ENCODE measurements around the gene ATP6V0C. TPM values are rescaled to one million over a fixed set of nuclear protein-coding genes. Genes with fewer than 3 reads are reported as not detected.

The ATP6V0C gene
- total RNA-seq, 1 donor from 2014 or later = 10.6 TPM

DNA sequence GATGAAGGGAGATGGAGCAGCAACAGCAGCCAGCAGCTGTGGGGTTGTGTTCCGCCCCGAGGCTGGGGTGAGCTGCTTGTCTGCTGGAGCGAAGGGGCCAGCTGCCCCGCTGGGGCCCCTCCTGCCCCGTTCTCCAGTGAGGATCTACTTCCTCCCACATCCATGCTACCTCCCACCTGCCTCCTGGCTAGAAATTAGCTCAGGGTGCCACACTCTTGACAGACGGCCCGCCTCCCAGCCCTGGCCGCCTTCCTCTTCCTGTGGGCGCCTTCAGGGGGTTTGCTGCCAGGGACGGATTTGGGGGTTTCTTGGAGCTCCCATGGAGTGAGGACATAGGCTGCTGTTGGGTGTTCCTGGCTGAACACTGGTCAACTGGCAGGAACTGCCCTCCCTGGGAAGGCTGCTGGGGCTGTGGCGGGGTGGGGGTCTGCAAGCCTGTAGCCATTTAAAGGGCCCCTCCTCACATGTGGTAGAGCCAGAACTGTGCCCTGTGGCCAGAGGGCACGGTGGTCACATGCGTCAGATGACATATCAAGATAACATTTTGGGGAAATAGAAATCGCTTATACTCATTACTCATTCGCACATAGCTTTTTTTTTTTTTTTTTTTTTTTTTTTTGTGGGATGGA, 25.7 kb upstream of the ATP6V0C start:
- DNase-seq (ENCODE audit: low spot score in 2 of 2) = no peak
- no peak for FAIRE-seq

DNA sequence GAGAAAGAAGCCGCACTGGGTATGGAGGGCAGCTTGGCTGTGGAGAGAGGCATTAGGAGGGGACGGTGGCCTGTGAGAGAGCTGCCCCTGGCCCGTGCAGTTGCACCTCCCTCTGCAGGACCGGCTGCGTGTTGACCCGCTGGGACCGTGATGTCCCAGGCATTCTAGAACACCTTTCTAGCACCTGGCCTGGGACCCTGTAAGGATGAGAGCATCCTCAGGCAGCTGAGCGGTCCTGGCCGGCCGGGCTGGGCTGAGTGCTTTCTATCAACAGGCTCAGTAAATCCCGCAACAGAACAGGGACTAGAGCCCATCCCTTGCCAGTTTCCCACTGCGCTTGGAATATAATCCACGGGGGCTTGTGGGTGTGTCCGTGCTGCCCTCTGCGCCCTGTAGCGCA, 24.2 kb upstream of the ATP6V0C start:
- FAIRE-seq (no peak), DNase-seq (ENCODE audit: low spot score in 2 of 2) (no peak)

DNA sequence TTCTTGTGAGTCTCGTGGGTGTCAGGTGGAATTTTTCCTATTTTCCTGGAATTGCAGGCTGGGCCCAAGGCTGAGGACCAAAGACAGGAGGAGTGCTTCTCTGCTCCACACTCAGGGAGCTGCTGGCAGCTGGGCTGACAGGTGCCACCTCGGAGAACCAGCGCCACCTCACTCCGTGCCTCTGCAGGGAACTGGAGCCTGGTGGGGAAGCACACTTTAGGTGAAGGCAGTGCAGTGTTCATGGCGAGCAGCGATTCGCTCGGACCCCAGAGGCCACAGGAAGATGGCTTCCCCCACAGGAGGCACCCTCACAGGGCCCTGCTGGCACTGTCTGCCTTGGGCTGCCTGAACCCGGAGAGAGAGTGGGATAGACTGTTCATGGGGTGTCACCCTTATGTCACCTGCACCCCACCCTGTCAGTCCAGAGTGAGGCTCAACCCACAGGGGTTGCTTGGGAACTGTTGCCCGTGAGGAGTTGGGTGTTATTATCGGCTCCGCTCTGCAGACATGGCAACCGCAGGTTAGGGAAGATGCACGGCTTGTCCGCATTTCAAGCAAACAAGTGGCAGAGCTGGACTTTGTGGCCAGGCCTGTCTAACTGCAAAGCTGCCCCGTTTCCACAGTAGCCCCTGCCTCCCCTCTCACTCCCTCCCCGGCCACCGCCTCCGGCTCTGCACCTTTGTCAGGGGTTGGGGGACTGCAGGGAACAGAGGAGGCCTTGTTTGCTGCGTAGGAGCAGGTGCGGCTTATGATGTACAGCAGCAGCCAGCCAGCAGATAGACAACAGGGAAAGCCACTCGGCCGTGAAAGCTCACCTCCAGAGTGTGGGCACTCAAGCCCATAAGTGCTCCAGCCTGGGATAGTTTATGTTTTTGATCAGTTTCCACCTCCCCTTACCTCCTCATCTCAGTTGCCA, 23.3 kb upstream of the ATP6V0C start:
- no peak for DNase-seq (ENCODE audit: low spot score in 2 of 2)
- FAIRE-seq = no peak

DNA sequence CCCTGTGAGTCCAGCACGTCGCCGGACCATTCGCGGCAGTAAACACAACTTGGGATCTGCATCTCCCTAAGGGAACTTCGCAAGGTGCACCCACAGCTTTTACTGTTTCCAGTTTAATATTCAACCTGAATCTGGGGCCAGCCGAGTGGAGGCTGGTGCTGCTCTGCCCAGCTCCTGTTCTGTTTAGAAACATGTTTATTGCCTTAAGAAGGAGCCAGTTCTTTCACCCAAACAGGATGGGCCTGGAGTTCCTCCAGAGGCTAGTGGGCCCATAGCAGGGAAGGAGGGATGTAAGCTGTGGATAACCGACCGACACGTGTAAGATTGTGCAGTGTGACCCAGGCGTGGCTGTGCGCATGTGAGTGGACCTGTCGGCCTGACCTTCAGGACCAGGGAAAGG, 21.5 kb upstream of the ATP6V0C start:
- DNase-seq (ENCODE audit: low spot score in 2 of 2) = no peak
- FAIRE-seq = no peak

DNA sequence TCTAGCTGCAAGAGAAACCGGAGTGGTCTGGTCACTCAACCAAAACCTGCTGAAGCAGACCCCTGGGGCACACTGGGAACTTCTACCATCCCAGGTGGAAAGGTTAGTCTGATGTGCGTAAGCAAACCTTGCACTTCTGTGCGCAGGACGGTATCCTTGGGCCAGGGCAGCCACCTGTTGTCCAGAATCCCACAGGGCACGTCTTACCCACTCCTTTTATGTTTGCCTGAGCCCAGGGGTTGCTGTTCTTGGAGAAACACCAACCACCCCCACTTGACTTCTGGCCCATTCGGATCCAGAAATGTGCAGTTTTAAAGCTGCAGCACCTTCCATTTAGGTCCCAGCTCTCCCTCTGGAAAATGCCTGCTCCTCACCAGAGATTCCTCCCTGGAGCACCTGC, 20.1 kb upstream of the ATP6V0C start:
- DNase-seq (ENCODE audit: low spot score in 2 of 2) (no peak), FAIRE-seq (no peak)

GRCh38 chr16:2494616-2495015, 19.1 kb upstream of the ATP6V0C start:
- FAIRE-seq (no peak), DNase-seq (ENCODE audit: low spot score in 2 of 2) (no peak)

DNA sequence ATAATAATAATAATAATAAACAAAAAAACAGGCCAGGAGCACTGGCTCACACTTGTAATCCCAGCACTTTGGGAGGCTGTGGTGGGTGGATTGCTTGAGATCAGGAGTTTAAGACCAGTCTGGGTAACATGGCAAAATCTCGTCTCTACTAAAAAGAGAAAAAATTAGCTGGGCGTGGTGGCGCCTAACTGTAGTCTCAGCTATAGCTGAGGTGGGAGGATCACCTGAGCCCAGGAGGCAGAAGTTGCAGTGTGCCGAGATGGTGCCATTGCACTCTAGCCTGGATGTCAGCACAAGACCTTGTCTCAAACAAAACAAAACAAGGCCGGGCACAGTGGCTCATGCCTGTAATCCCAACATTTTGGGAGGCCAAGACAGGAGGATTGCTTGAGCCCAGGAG, 18.7 kb upstream of the ATP6V0C start:
- no peak for DNase-seq (ENCODE audit: low spot score in 2 of 2)
- no peak for FAIRE-seq

GRCh38 chr16:2496223-2497115, 17.3 kb upstream of the ATP6V0C start:
- FAIRE-seq (no peak), DNase-seq (ENCODE audit: low spot score in 2 of 2) (no peak)

DNA sequence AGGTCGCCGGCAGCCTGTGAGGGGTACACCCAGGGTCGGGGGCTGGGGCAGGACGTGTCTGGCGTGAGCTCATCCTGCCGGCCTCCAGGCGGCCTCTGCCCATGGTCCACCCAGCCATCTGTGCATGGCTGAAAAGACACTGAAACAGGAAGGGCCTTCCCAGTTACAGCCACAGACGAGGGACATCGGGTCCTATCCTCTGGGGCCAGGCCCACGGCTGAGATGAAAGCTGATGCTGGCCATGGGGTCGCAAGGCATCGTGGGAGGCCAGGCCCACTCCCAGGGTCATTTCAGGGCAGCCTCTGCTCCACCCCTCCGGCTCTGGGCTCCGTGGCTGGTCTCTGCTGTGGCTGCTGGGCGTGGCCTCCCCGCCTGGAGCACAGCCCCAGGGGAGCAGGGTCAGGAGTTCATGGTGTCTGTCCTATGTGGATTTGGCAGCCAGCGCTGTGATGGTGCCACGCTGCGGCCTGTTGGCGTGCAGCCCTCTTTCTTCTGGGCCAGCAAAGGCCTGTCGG, 16.6 kb upstream of the ATP6V0C start:
- FAIRE-seq = no peak
- DNase-seq (ENCODE audit: low spot score in 2 of 2) = no peak

GRCh38 chr16:2497695-2498484, 15.9 kb upstream of the ATP6V0C start:
- FAIRE-seq (no peak), DNase-seq (ENCODE audit: low spot score in 2 of 2) (no peak)

- DNase-seq (ENCODE audit: low spot score in 2 of 2) = no peak
- FAIRE-seq = no peak
These were observed 15.1 kb upstream of the ATP6V0C start for GRCh38 chr16:2498531-2499253.

GRCh38 chr16:2499454-2499853, 14.3 kb upstream of the ATP6V0C start:
- DNase-seq (ENCODE audit: low spot score in 2 of 2) (no peak), FAIRE-seq (no peak)

DNA sequence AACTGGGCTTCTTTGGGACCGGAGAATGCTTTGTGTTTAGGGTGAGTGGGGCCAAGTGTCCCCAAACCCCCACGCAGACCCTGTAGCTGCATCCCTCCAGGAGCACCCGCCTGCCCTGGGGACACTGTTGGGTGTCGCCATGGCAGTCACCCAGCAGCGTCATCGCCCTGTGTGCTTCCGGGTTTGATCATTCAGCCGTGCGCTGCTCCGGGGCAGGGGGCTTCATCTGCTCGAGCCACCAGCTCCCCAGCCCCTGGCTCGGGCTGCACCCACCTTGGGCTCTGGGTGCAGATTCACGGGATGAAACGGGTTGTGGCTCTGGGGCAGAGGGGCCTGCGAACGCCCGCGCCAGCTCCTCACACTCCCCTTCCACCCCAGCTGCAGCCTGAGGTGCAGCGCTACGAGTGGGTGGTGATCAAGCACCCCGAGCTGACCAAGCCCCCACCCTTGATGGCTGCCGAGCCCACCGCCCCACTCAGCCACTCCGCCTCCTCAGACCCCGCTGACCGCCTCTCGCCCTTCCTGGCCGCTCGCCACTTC, 13.8 kb upstream of the ATP6V0C start:
- FAIRE-seq (no peak), DNase-seq (ENCODE audit: low spot score in 2 of 2) (no peak)

DNA sequence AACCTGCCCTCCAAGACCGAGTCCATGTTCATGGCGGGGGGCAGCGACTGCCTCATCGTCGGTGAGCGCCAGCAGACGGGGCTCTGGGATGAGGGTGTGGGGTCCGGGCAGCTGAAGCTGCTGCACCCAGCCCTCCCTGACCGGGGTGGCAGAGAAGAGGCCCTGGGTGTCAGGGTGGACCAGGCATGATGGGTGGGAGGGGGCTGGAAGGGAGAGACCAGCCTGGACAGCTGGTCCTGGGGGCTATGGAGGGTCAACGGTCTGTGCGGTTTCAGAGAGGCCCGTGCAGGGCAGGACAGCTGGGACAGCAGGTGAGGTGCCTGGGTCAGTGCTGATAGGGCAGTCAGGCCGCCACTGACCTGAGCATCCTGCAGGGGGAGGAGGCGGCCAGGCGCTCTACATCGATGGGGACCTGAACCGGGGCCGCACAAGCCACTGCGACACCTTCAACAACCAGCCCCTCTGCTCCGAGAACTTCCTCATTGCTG, 13.3 kb upstream of the ATP6V0C start:
- no peak for FAIRE-seq
- no peak for DNase-seq (ENCODE audit: low spot score in 2 of 2)

- DNase-seq (ENCODE audit: low spot score in 2 of 2) = peak; percentile 82 to 89
- FAIRE-seq = no peak
These were observed 12.6 kb upstream of the ATP6V0C start for GRCh38 chr16:2500918-2501750.

GRCh38 chr16:2501946-2502895, 11.5 kb upstream of the ATP6V0C start:
- FAIRE-seq (no peak), DNase-seq (ENCODE audit: low spot score in 2 of 2) (no peak)

DNA sequence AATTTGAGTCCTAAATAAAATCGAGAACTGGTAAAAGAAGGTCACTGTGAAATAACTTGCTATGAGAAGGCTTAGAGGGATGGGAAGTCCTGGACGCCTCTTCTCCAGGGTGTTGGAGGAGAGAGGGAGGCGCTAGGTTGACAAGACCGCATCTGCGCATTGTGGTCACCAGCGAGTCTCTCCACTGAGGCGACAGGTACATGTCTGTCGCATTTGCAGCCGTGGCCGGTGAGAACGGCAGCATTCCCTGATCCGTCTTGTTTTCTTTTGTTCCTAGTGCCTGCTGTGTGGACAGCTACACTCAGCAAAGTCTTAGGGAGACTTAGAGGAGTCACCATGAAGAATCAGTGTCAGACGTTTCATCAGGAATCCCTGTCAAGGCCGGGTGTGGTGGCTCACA, 8.1 kb upstream of the ATP6V0C start:
- FAIRE-seq (no peak), DNase-seq (ENCODE audit: low spot score in 2 of 2) (no peak)

Data from frontal cortex (tissue), 4 donors.